Activated CD4-positive, alpha-beta T cell treated with anti-CD3 and anti-CD28 coated beads, Interleukin-2, Interleukin-6, amounts not matched to agents 100 ng/mL and 50 ng/mL, durations not matched to agents 16 hours and 8 hours (primary cell): ENCODE data around the gene RAB7A.

Experiments
- DNase-seq: peaks from one replicate; pipeline ENCODE4 v3.0.0-alpha.2; 2020

Gene RAB7A

GRCh38 chr3:128855569-128855968 lies 129.6 kb downstream of the RAB7A start:
- DNase-seq: no peak

DNA sequence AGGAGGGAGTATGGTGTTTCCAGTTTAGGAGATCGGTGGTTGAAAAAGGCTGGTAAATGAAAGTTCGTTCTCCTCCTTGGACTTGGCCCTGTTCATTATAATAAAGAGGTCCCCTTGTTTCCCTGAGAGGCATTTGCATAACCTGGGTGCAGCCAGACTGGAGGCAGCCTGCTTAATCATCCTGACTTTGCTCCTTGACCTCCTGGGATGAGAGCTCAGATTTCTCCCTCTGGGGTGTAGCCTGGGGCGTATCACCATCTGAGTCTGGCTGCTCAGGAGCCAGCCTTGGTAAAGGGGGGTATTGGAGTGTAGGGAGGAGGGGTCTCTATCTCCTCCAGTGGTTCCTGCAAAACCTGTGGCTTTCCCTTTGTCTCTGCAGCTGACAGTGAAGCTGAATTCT lies 132.2 kb downstream of the RAB7A start:
- no peak for DNase-seq

- DNase-seq: no peak
Observed at GRCh38 chr3:128859630-128860029, 133.6 kb downstream of the RAB7A start.

DNA sequence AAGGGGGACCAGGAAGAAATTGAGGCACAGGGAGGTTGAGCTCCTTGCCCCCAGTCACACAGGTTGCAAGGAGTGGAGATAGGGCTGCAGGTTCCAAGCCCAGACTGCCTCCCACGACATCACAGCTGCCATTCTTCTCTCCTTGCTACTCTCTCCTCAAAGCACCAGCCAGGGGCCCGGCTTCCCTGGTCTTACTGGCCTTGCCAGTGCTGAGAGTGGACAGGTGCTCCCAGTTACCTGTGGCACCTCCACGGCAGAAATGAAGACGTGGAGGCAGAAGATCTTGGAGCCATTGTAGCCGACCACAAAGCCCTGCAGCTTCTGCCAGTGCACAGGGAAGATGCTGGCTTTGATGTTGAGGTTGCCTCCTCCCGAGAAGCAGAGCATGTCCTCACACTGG lies 135.5 kb downstream of the RAB7A start:
- no peak for DNase-seq

GRCh38 chr3:128863560-128863959 lies 137.6 kb downstream of the RAB7A start:
- peak; percentile 38 for DNase-seq
